K562 (cell line): ENCODE measurements around the gene TESK2. TPM values are rescaled to one million over a fixed set of nuclear protein-coding genes. Genes with fewer than 3 reads are reported as not detected.

Source experiments
- ARID4B ChIP-seq: sonication (generic); formaldehyde crosslinking; IDR thresholded peaks from 2 replicates; pipeline ENCODE4 v1.8.0; 2022; ENCODE audit warnings: mild to moderate bottlenecking, missing genetic modification reagents
- CBX8 ChIP-seq: fragments of 200-600 bp; sonication (generic); IDR thresholded peaks from 2 replicates; pipeline ENCODE4 v1.6.1; 2012; ENCODE audit warnings: borderline replicate concordance, mixed run types, low read depth, mild to moderate bottlenecking, moderate library complexity, mixed read lengths, low read length, control low read depth, inconsistent platforms; ENCODE audit not compliant: poor library complexity, severe bottlenecking; ENCODE audit errors: extremely low read depth
- CREB3 ChIP-seq: fragments of 450-650 bp; conservative IDR thresholded peaks from 2 replicates; pipeline ENCODE4 v1.6.1; 2016; ENCODE audit warnings: missing genetic modification characterization, low read depth, mild to moderate bottlenecking, missing compliant biosample characterization, moderate library complexity
- ELK3 ChIP-seq: fragments of 450-650 bp; formaldehyde crosslinking; IDR thresholded peaks from 2 replicates; pipeline ENCODE4 v1.4.0; 2020; ENCODE audit warnings: mild to moderate bottlenecking
- FOXP4 ChIP-seq: sonication (generic); formaldehyde crosslinking; IDR thresholded peaks from 2 replicates; pipeline ENCODE4 v1.8.0; 2022; ENCODE audit warnings: mild to moderate bottlenecking, missing genetic modification reagents, borderline replicate concordance
- GATA2 ChIP-seq: sonication (generic); formaldehyde crosslinking; IDR thresholded peaks from 2 replicates; pipeline ENCODE4 v1.4.0; 2020; ENCODE audit warnings: mild to moderate bottlenecking, missing genetic modification reagents
- HNRNPL ChIP-seq: fragments of 200-400 bp; formaldehyde crosslinking; IDR thresholded peaks from 2 replicates; pipeline ENCODE4 v1.6.1; 2017; ENCODE audit warnings: low read depth, mild to moderate bottlenecking, low read length
- MCM2 ChIP-seq: fragments of 450-650 bp; IDR thresholded peaks from 2 replicates; pipeline ENCODE4 v1.6.1; 2017; ENCODE audit warnings: low read depth, mild to moderate bottlenecking
- POLR2AphosphoS2 ChIP-seq: IDR thresholded peaks from 2 replicates; pipeline ENCODE4 v1.6.1; 2012; ENCODE audit warnings: low read length, improper control_type of control experiment
- SMARCB1 ChIP-seq: IDR thresholded peaks from 2 replicates; pipeline ENCODE4 v1.6.1; 2011; ENCODE audit warnings: improper control_type of control experiment, low read depth; ENCODE audit not compliant: insufficient read length
- THAP7 ChIP-seq: fragments of 250-450 bp; sonication (Bioruptor Pico); IDR thresholded peaks from 2 replicates; pipeline ENCODE4 v1.5.0; 2021
- ZFX ChIP-seq: sonication (generic); formaldehyde crosslinking; IDR thresholded peaks from 2 replicates; pipeline ENCODE4 v1.8.0; 2022; ENCODE audit warnings: mild to moderate bottlenecking, missing genetic modification reagents, moderate library complexity
- ZNF274 ChIP-seq: IDR thresholded peaks from 2 replicates; pipeline ENCODE4 v1.6.1; 2011; ENCODE audit warnings: low read depth, mild to moderate bottlenecking, low read length, moderate library complexity, borderline replicate concordance
- polyA plus RNA-seq, 8 experiments: library from polyadenylated mRNA; depleted of rRNA in 4 of 8; stranded (reverse) in 5 of 8; unstranded in 3 of 8; fragments of >200 nt; fragmentation: Nextera tagmentation in 2 of 8; fragmentation: Illumina TruSeq in 1 of 8; extraction: Ambion mirVana in 2 of 8; extraction: Trizol in 1 of 8; gene quantifications; 2 replicates each; pipeline versions ENCODE4 v1.2.1 to v1.2.3, GENCODE V29; 2011 to 2014; ENCODE audit warnings: inconsistent platforms in 1 of 8, missing spikeins in 1 of 8
- total RNA-seq, 7 experiments: library from RNA; depleted of rRNA in 6 of 7; stranded (reverse); fragments of >200 nt in 6 of 7; fragmentation: Illumina TruSeq in 2 of 7; extraction: Trizol in 2 of 7; gene quantifications; 2 replicates each; pipeline versions ENCODE4 v1.2.1 to v1.2.3, GENCODE V29; 2011 to 2021; ENCODE audit warnings: low replicate concordance in 1 of 7
- TF ChIP-seq, protein P1 (sequence below): sonication (generic); formaldehyde crosslinking; IDR thresholded peaks from 2 replicates; pipeline ENCODE4 v1.8.0; 2022; ENCODE audit warnings: mild to moderate bottlenecking, low read depth, missing genetic modification reagents

The TESK2 gene
- total and polyA plus RNA-seq, 9 of the 15 experiments (the other 6 are each of a cell fraction or from before 2014, with no cell fraction given) = 1.6 to 5.3 (median 3.7) TPM

DNA sequence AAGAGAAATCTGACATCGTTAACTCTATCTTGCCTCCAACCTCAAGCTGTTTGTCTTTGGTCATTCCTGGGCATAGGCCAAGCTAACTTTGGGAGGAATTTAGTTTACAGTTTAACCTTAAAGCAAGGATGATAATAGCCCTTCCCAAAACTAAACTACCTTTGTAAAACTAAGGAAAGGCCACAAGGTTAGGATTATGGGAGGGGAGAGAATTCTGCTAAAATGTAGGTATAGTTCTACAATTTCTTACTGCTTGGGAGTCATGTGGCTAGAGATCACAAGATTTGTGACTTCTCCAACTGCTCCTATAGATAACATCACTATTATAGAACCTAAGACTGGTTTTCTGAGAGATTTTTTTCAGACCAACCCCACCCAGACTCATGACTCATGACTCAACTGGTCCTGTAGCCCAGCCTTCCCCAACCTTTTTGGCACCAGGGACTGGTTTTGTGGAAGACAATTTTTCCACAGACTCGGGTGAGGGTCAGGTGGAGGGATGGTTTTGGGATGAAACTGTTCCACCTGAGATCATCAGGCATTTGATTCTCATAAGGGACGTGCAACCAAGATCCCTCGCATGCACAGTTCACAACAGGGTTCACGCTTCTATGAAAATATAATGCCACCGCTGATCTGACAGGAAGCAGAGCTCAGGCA is 80.0 kb downstream of the TESK2 start (continued):
- no peak for TF ChIP-seq POLR2AphosphoS2
- TF ChIP-seq CREB3 = 0 out of 2 replicates have a peak, but pooled peaks have one; percentile 36
- no peak for TF ChIP-seq SMARCB1
- no peak for TF ChIP-seq GATA2 (CRISPR knock-in tag)
- TF ChIP-seq ZFX (CRISPR knock-in tag) = peak; percentile 45; the same call in 1 of the 2 replicates
- TF ChIP-seq CBX8 = no peak
- no peak for TF ChIP-seq THAP7 (CRISPR knock-in tag)
- TF ChIP-seq ZNF274 = no peak
- TF ChIP-seq MCM2 = no peak
- TF ChIP-seq, protein P1, sequence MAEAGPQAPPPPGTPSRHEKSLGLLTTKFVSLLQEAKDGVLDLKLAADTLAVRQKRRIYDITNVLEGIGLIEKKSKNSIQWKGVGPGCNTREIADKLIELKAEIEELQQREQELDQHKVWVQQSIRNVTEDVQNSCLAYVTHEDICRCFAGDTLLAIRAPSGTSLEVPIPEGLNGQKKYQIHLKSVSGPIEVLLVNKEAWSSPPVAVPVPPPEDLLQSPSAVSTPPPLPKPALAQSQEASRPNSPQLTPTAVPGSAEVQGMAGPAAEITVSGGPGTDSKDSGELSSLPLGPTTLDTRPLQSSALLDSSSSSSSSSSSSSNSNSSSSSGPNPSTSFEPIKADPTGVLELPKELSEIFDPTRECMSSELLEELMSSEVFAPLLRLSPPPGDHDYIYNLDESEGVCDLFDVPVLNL = no peak
- no peak for TF ChIP-seq FOXP4 (CRISPR knock-in tag)
- TF ChIP-seq ELK3 (CRISPR knock-in tag) = 0 out of 2 replicates have a peak, but pooled peaks have one; percentile 42
- TF ChIP-seq HNRNPL = no peak
- TF ChIP-seq ARID4B (CRISPR knock-in tag) = no peak
